ENCODE results near the gene RADIL.

The RADIL gene

DNA sequence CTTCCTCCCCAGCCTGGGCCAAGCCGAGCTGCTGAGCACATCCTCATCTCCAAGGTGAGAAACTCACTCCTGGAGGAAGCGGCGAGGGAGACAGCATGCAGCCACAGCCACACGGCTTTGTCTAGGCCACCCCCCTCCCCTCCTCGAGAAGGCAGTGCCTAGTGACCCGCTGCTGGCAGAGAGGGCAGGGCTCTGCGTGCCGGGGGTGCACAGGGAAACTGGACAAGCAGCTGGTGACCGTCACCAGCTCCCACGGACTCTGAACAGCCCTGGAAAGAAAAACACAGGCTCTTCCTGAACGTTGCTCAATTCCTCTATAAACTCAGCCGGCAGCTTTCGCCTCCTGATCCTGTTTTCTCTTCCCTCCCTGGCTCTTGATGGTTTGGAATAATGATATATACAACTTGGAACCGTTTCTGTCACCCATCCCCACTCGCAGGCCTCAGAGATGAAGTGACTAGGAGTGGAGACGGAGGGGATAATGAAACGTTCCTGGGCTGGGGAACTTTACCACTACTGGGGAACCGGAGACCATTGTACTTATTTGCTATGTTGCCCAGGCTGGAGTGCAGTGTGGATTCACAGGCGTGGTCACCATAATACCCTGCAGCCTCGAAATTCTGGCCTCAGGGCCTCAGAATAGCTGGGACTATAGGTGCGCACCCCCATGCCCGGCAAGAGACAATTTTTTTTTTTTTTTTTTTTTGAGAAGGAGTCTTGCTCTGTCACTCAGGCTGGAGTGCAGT, 41.0 kb downstream of the RADIL start:
- Mint-ChIP-seq H3K4me3 (no peak overlapping the region), H3K27ac (no peak overlapping the region), H3K9me3 (no peaks in the 10 kb centered on the region), H3K4me1 (peaks cover 4% of the 10 kb centered on the region), H3K36me3 (no peaks in the 10 kb centered on the region), H3K27me3 (peaks cover 4% of the 10 kb centered on the region)

DNA sequence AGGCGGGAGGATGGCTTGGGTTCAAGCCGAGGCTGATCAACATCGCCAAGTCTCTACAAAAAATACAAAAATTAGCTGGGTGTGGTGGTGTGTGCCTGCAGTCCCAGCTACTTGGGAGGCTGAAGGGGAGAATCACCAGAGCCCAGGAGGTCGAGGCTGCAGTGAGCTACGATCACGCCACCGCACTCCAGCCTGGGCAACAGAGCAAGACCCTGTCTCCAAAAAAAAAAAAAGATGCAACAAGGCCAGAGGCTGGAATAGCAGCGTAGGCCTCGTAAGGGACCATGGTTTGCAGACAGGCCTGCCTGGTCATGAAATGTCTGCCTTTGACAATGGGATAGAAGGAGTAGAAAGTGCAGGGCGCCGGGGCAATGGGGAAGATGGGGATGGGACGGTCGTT, 41.7 kb downstream of the RADIL start:
- Mint-ChIP-seq H3K36me3 (no peaks in the 10 kb centered on the region), H3K9me3 (no peaks in the 10 kb centered on the region), H3K27ac (no peak overlapping the region), H3K4me3 (no peak overlapping the region), H3K4me1 (peaks cover 4% of the 10 kb centered on the region), H3K27me3 (peaks cover 4% of the 10 kb centered on the region)

DNA sequence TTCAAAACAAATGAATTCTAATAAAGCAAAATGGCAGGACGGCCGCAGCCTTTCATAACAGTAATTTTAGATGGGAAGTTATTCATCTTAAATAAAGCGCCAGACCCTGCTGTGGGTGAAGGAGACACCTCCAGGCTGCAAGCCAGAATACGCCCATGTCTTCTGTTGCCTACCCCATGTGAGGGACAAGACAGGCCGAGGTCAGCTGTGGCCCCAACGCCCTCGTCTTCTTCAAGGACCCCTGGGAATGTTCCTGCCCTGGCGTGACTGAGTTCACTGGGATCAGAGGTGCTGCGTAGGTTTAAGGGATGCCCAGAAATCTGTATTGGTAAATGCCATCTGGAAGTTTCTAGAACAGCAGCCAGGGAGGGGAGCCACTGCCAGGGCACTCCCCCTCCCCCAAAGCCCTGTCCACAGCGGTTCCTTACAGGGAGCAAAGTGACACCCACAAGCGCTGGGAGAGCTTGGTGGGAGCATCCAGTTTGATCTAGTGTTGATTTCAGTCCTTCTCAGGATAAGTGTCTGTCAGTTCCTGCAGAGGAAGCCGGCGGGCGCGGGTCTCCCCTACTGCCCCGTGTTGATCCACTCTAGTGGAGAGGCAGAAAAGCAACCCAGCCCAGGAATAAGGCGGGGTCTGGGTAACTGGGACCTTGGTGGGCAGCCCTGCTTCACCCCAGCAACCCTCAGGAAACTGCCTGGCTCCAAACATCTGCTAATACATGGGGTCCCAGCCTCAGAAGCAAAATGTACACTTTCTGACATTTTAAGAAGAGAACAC, 42.3 kb downstream of the RADIL start:
- Mint-ChIP-seq H3K9me3 (no peaks in the 10 kb centered on the region), H3K27me3 (peaks cover 4% of the 10 kb centered on the region), H3K4me3 (no peak overlapping the region), H3K27ac (no peak overlapping the region), H3K36me3 (no peaks in the 10 kb centered on the region), H3K4me1 (peaks cover 4% of the 10 kb centered on the region)

DNA sequence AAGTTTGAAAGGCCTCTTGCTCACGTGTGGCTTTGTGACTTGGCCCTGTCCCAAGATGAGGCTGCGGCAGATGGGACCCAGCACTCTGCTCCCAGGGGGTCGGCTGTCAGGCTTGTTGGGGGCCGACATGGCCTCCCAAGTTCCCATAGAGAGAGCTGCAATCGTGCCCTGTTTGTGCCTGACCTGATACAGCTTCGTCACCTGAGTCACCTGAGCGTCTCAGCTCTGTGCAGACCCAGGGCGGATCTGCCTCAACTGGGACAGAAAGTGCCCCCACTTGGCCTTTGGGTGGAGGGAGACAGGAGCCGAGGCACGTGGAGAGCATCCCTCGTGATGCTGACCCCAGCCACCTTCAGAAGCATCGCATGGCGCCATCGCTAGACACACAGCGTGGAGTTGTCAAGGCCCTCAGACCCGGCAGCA, 43.4 kb downstream of the RADIL start:
- Mint-ChIP-seq H3K27ac (no peak overlapping the region), H3K4me3 (no peak overlapping the region), H3K36me3 (no peaks in the 10 kb centered on the region), H3K9me3 (no peaks in the 10 kb centered on the region), H3K4me1 (no peaks in the 10 kb centered on the region), H3K27me3 (no peaks in the 10 kb centered on the region)

DNA sequence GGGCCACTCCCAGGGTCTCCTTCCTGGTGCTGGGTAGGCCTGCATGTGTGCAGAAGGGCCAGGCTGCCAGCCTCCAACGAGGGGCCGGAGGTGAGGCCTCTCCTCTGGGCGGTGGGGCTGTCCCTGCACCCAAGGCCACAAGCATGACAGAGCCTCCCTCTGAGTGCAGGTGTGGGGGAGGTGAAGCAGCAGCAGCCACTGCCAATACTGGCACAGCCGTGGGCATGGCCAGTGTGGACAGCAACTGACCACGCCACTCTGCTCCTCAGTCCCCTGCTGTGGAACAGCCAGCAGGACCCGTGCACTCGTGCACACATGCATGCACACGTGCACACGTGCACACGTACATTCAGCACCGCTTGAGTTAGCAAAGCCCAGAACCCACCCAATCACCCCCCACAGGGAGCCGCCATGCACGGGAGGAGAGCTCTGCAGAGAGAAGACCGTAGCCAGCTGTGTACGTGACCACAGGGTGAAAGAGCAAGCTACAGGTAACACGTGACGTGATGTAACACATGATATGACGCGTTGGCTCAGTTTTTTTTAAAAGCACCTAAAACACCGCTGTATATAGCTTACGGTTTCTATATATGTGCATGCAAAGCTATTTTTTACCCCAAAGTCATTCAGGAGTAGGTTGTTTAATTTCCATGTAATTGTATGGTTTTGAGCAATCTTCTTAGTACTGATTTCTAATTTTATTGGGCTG, 44.7 kb downstream of the RADIL start:
- no peak overlapping the region for H3K27ac Mint-ChIP-seq

DNA sequence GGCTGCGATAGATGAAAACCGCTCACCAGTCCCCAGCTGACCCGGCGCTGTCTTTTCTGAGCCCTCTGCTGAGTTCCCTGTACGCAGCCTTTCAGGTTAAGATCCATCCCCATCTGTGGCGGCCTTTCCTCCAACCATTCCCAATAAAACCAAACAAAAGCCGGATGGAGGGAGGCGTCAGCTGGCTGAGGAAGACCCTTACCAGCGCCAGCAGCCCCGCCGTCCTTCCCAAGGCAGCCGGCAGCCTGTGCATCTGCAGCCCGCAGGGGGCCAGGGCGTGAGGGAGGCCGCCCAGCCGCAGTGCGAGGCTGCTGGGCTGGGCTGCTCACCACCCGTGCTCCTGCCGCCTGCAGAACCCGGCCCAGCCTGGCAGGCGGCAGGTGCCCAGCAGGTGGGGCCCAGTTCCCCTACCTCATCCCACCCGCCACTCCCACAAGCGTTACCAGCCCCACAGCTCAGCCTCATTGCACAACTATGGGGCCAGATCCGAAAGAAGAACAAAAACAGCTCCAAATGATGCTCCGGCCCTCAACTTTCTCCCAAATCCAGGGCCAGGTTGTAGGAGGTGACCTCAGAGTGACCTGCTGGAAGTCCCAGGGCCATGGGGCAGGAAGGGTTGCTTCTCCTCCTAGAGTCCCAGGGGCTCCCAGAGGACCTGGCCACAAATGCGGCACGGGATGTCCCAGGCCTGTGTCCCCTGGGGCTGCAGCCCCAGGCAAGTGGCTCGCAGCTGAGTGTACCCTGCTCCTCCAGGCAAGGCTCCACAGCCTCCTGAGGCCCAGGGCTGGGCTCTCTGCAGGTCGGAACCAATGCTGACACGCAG, 45.5 kb downstream of the RADIL start:
- Mint-ChIP-seq H3K9me3 (no peaks in the 10 kb centered on the region), H3K4me1 (no peaks in the 10 kb centered on the region), H3K27ac (no peak overlapping the region), H3K36me3 (no peaks in the 10 kb centered on the region), H3K27me3 (no peaks in the 10 kb centered on the region), H3K4me3 (no peak overlapping the region)

More for the DNA sequence above, 44.7 kb downstream of the RADIL start:
- Mint-ChIP-seq H3K4me1 (no peaks in the 10 kb centered on the region), H3K36me3 (no peaks in the 10 kb centered on the region), H3K27me3 (no peaks in the 10 kb centered on the region), H3K9me3 (no peaks in the 10 kb centered on the region), H3K4me3 (no peak overlapping the region)

DNA sequence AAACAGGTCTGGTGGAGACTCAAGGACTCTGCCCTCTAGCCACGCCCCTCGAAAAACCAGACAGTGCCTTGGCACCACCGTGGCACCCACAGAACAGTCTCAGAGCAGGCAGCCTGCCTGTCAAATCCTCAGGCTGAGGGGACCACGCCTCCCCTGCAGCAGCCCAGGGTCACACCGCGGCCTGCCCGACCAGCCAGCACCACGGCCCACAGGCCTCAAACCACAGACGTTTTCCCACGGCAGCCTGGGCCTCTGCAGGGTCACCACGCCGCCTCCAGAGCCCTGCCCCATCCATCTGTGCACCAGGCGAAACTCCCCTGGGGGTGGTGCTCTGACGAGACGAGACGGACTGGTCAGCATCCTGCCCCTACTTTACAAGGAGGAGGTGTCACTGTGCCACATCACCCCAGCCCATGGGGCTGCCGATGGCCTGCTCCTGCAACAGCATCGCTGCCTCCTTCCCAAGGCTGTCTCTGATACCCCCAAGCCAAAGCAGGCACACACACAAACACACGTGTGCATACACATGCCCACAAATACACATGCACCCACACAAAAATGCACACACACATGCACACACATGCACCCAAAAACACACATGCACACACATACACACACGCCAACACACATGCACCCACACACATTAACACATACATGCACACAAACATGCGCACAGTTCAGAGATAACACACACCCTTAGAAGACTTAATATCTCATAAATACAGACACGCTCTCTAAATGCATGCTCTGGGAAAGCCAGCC, 46.3 kb downstream of the RADIL start:
- Mint-ChIP-seq H3K4me1 (no peaks in the 10 kb centered on the region), H3K4me3 (no peak overlapping the region), H3K36me3 (no peaks in the 10 kb centered on the region), H3K9me3 (no peaks in the 10 kb centered on the region), H3K27ac (no peak overlapping the region), H3K27me3 (no peaks in the 10 kb centered on the region)

DNA sequence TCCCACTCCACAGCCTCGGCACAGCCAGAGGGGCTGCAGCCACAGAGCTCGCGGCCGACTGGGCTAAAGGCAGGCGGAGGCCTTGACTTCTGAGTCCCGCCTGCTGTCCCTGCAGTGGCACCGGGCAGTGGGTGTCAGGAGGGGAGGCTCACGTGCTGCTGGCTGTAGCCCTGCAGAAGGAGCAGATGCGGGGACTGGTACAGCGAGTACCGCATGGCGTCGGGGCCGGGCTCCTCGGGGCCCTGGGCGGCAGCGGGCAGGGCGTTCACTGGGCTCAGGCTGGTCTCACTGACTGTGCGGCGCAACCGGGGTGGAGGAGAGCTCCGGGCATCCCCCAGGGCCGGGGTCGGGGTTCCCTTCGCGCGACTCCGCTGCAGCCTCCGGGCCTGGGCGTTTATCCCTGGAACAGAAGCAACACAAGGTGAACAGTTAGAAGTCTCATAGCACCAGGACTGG, 47.3 kb downstream of the RADIL start:
- Mint-ChIP-seq H3K27me3 (no peaks in the 10 kb centered on the region), H3K27ac (no peak overlapping the region), H3K9me3 (no peaks in the 10 kb centered on the region), H3K4me1 (no peaks in the 10 kb centered on the region), H3K4me3 (no peak overlapping the region), H3K36me3 (no peaks in the 10 kb centered on the region)

DNA sequence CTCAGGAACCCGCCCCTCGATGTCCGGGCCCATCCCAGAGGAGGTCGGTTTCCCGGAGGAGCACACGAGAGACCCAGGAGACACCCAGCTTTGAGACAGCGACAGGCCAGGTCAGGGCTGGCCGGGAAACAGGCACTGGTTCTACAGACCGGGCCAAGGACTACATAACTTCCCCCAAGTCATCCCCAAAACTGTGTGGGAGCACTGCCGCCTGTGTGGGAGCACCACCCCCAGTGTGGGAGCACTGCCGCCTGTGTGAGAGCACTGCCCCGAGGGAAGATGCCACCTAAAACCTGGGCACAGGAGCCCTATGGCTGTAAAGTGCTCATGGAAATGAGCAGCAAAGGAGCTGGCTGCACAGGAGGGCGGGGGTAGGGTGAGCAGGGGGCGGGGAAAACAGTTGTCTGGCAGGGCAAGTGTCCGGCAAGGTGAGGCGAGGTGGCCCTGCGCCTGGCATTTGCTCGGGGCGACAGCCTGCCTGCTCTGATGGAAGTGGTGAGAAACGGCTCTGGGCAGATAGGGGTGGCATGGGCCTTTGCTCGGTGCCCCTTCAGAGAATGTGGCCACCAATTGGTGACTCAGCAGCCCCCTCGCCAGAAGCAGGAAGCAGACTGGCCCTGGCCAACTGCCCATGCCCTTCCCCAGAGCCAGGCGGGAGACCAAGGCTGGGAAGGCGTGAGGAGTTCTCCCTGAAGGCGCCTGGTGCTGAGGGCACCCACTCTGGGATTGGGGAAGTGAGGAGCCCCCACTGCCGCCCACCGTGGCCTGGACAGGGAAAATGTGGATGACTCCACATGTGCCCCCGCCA, 47.9 kb downstream of the RADIL start:
- H3K27ac Mint-ChIP-seq = no peak overlapping the region
- no peaks in the 10 kb centered on the region for H3K36me3 Mint-ChIP-seq
- no peaks in the 10 kb centered on the region for H3K27me3 Mint-ChIP-seq
- H3K9me3 Mint-ChIP-seq = no peaks in the 10 kb centered on the region
- no peaks in the 10 kb centered on the region for H3K4me1 Mint-ChIP-seq
- no peak overlapping the region for H3K4me3 Mint-ChIP-seq

DNA sequence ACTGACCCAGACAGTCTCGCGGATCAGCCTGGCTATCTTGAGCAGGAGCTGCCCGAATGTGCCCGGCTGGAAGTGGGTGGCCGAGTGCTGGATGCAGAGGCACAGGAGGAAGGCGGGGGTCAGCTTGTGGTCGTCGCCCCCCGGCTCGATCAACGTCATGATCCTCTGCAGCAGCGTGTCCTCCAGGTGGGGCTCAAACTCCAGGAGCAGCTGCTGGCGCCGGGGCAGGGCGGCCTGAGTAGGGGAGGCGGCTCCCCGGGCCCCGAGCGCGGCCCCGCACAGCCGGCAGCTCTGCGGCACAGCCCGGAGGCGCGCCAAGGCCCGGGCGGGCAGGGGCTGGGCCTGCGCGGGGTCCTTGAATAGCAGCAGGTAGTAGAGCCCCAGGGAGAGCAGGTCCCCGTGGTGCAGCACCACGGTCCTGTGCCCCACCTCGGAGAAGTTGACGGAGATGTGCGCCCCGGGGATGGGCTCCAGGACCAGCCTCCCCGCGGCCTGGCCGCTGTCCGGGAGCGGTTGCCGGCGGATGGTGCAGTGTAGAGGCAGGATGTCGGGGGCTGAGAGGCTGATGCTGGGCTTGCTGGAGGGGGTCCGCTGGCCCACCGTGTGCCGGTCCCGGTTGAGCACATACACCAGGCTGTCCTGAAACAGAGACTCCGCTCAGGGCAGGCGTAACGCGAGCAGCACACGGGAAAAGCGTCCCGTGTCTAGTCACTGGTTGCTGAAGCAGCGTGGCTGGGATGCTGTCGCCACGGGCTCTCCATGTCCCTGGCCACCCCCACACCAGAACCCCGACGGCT, 48.7 kb downstream of the RADIL start:
- H3K36me3 Mint-ChIP-seq = no peaks in the 10 kb centered on the region
- H3K9me3 Mint-ChIP-seq = no peaks in the 10 kb centered on the region
- H3K4me3 Mint-ChIP-seq = no peak overlapping the region
- H3K27me3 Mint-ChIP-seq = no peaks in the 10 kb centered on the region
- H3K27ac Mint-ChIP-seq = no peak overlapping the region
- peaks cover 3% of the 10 kb centered on the region for H3K4me1 Mint-ChIP-seq

DNA sequence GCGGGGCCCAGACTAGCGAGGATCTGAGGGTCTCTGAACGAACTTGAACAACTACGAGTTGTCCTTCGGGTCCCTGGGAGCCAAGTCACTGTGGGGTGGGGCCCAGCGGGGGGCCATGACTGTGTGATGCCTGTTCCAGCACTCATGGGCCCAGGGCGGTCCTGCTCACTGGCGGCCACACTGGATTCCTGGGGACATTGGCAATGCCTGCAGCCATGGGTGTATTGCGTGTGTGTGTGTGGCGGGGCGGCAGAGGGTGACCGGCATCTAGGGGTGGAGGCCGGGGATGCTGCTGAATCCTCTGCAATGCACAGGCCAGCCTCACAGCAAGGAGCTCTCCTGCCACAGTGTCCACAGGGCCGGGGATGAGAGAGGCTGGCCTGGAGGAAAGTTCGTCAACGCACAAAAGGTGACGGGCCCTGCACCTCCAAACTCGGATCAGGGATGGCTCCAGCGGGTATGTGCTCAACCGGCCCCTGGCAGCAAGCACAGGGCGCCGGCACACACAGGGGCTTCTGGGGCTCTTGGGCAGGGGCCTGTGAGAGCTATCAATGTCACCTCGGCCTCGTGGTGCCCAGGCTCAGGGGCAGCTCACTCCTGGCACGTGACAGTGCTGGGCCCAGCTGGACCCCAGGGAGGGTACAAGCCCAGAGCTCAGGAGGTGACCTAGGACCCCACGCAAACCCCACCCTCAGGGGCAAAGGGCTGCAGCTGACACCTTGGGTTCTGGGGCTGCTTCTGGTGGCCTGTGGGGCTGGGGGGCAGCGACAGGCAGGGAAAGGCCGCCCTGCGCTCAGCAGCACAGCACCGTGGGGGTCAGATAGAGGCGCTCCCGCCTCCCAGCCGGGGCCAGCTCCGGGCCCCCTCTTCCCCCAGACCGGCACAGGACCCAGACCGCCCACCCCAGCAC, 49.6 kb downstream of the RADIL start:
- Mint-ChIP-seq H3K27ac (no peak overlapping the region), H3K27me3 (no peaks in the 10 kb centered on the region), H3K9me3 (no peaks in the 10 kb centered on the region), H3K36me3 (no peaks in the 10 kb centered on the region), H3K4me3 (no peak overlapping the region), H3K4me1 (peaks cover 3% of the 10 kb centered on the region)

DNA sequence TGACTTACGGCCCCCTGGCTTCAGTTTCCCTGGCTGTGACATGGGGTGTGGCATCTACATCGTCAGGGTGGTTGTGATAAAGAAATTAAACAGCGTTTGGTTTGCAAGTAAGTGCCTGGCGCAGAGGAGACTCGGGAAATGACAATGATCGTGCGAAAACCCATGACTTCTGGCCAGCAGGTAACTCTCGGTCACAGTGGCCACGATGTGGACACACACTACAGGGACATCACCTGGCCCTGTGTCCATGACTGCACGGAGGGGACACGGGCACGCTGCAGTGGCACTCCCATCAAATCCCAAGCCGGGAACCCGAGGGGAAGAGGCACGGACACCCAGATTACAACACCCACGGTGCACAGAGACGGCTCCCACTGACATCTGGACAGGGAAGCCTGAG, 50.3 kb downstream of the RADIL start:
- peaks cover 3% of the 10 kb centered on the region for H3K4me1 Mint-ChIP-seq
- no peaks in the 10 kb centered on the region for H3K9me3 Mint-ChIP-seq
- no peaks in the 10 kb centered on the region for H3K36me3 Mint-ChIP-seq
- H3K4me3 Mint-ChIP-seq = no peak overlapping the region
- H3K27ac Mint-ChIP-seq = no peak overlapping the region
- H3K27me3 Mint-ChIP-seq = no peaks in the 10 kb centered on the region

DNA sequence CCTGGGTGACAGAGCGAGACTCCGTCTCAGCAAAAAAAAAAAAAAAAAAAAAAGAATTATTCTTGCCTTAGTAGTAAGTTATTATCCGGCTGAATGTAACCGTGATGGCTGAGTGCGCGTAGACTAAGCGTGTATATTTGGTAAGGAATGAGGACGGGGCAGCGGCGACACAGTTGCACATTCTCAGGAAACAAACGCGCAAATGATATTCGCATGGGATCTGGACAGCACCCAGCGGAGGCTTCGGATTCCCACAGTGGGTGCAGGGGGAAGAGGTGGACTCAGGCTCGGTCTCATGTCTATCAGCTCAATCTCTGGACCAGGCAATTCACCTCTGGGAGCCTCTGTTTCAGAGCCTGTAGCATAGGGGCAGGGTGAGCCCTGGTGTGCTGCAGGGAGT, 50.8 kb downstream of the RADIL start:
- H3K4me3 Mint-ChIP-seq = no peak overlapping the region
- H3K9me3 Mint-ChIP-seq = no peaks in the 10 kb centered on the region
- no peak overlapping the region for H3K27ac Mint-ChIP-seq
- H3K4me1 Mint-ChIP-seq = peaks cover 3% of the 10 kb centered on the region
- H3K27me3 Mint-ChIP-seq = no peaks in the 10 kb centered on the region
- H3K36me3 Mint-ChIP-seq = no peaks in the 10 kb centered on the region

Measured in activated naive CD4-positive, alpha-beta T cell treated with anti-CD3 and anti-CD28 coated beads, Interleukin-2, amount 50 U/mL, for 24 hours (primary cell).